SK-N-SH (cell line): ENCODE data around the gene COPE. TPM values are rescaled to one million over a fixed set of nuclear protein-coding genes. Genes with fewer than 3 reads are reported as not detected.

Experiments
- CTCF ChIA-PET: fragments of 300-600, 350-600 bp; formaldehyde crosslinking; extraction: SDS; loops from one replicate; lab custom pipeline; 2021; lab: Yijun Ruan, JAX
- POLR2A ChIA-PET: fragments of 350-600 bp; sonication (Branson Sonifier 250); formaldehyde crosslinking; extraction: SDS; loops from one replicate; lab custom pipeline; 2020; ENCODE audit warnings: antibody characterized with exemption, inconsistent platforms; lab: Yijun Ruan, JAX
- DNase-seq: peaks from one replicate; pipeline ENCODE4 v3.0.0; 2012
- H2AFZ ChIP-seq: fragments of 200-600 bp; sonication (generic); 2 replicates; pipeline ENCODE4 v1.8.1; 2016; ENCODE audit warnings: antibody characterized with exemption, mild to moderate bottlenecking, low read depth
- H3F3A ChIP-seq: fragments of 200-600 bp; sonication (generic); replicated peaks from 2 replicates; pipeline ENCODE3; 2016; ENCODE audit warnings: antibody characterized with exemption, mild to moderate bottlenecking; ENCODE audit not compliant: insufficient read depth
- H3K27ac ChIP-seq, 2 experiments: fragments of 200-500 bp in 1 of 2; fragments of 200-600 bp in 1 of 2; sonication (Bioruptor generic) in 1 of 2; sonication (generic), shearing (Covaris generic) in 1 of 2; 2 replicates each; pipeline versions ENCODE4 v1.5.1 to v1.6.1; 2014 to 2016; ENCODE audit warnings: low read depth in 2 of 2, inconsistent platforms in 1 of 2, low read length in 1 of 2, mild to moderate bottlenecking in 1 of 2, mixed read lengths in 1 of 2
- H3K27me3 ChIP-seq: fragments of 200-600 bp; sonication (generic), shearing (Covaris generic); 2 replicates; pipeline ENCODE4 v1.6.1; 2016; ENCODE audit warnings: mixed run types; ENCODE audit not compliant: insufficient read depth
- H3K36me3 ChIP-seq, 2 experiments: fragments of 200-500 bp in 1 of 2; fragments of 200-600 bp in 1 of 2; sonication (Bioruptor generic) in 1 of 2; sonication (generic) in 1 of 2; replicated peaks in 1 of 2; 2 replicates each; pipeline versions ENCODE3 to v1.5.1; 2014 to 2016; ENCODE audit warnings: low read length in 1 of 2, mild to moderate bottlenecking in 1 of 2; ENCODE audit not compliant: insufficient read depth in 2 of 2, control insufficient read depth in 1 of 2
- H3K4me1 ChIP-seq, 2 experiments: fragments of 200-500 bp in 1 of 2; fragments of 200-600 bp in 1 of 2; sonication (Bioruptor generic) in 1 of 2; sonication (generic), shearing (Covaris generic) in 1 of 2; 2 replicates each; pipeline versions ENCODE4 v1.5.1 to v1.6.1; 2014 to 2016; ENCODE audit warnings: low read depth in 1 of 2, low read length in 1 of 2, mixed run types in 1 of 2; ENCODE audit not compliant: insufficient read depth in 2 of 2, control insufficient read depth in 1 of 2
- H3K4me2 ChIP-seq: fragments of 200-600 bp; sonication (generic), shearing (Covaris generic); 2 replicates; pipeline ENCODE4 v1.6.1; 2017; ENCODE audit warnings: mixed run types
- H3K4me3 ChIP-seq, 2 experiments: fragments of 200-500 bp in 1 of 2; fragments of 200-600 bp in 1 of 2; sonication (Bioruptor generic) in 1 of 2; sonication (generic), shearing (Covaris generic) in 1 of 2; 2 replicates each; pipeline versions ENCODE4 v1.5.1 to v1.8.1; 2014 to 2016; ENCODE audit warnings: low read depth in 2 of 2, inconsistent platforms in 1 of 2, low read length in 1 of 2, mild to moderate bottlenecking in 1 of 2, mixed read lengths in 1 of 2, moderate library complexity in 1 of 2
- H3K79me2 ChIP-seq: fragments of 200-600 bp; sonication (generic); 2 replicates; pipeline ENCODE4 v1.8.1; 2017; ENCODE audit warnings: mild to moderate bottlenecking; ENCODE audit not compliant: insufficient read depth
- H3K9ac ChIP-seq: fragments of 200-600 bp; sonication (generic); 2 replicates; pipeline ENCODE4 v1.6.1; 2017; ENCODE audit warnings: mixed run types
- H3K9me2 ChIP-seq: fragments of 200-600 bp; sonication (generic); 2 replicates; pipeline ENCODE4 v1.6.1; 2017; ENCODE audit warnings: mixed run types
- H3K9me3 ChIP-seq: fragments of 200-600 bp; sonication (generic); 2 replicates; pipeline ENCODE4 v1.6.1; 2017; ENCODE audit warnings: mixed run types, mild to moderate bottlenecking, moderate library complexity
- H4K20me1 ChIP-seq: fragments of 200-600 bp; sonication (generic); 2 replicates; pipeline ENCODE4 v1.6.1; 2017; ENCODE audit warnings: mild to moderate bottlenecking, mixed run types; ENCODE audit not compliant: insufficient read depth
- CHD2 ChIP-seq: fragments of 150-350 bp; IDR thresholded peaks from 2 replicates; pipeline ENCODE4 v1.6.1; 2018; ENCODE audit warnings: low read length; ENCODE audit not compliant: partially characterized antibody
- CTCF ChIP-seq: fragments of 200-600 bp; sonication (generic); IDR thresholded peaks from 2 replicates; pipeline ENCODE4 v1.6.1; 2017; ENCODE audit warnings: antibody characterized with exemption, mild to moderate bottlenecking, moderate library complexity
- ELF1 ChIP-seq: IDR thresholded peaks from 2 replicates; pipeline ENCODE4 v1.4.0; 2012
- EP300 ChIP-seq, 2 experiments: IDR thresholded peaks; 2 replicates each; pipeline versions ENCODE4 v1.4.0 to v1.6.1; 2012; ENCODE audit warnings: borderline replicate concordance in 1 of 2, low read depth in 1 of 2, low read length in 1 of 2
- EZH2phosphoT487 ChIP-seq: fragments of 200-600 bp; sonication (generic); IDR thresholded peaks from 2 replicates; pipeline ENCODE4 v1.6.1; 2017; ENCODE audit warnings: low read depth, mixed run types, mild to moderate bottlenecking, antibody characterized with exemption, moderate library complexity, borderline replicate concordance
- FOSL2 ChIP-seq: IDR thresholded peaks from 2 replicates; pipeline ENCODE4 v1.4.0; 2012; ENCODE audit warnings: low read depth, mild to moderate bottlenecking, moderate library complexity, borderline replicate concordance
- GATA2 ChIP-seq: sonication (generic); formaldehyde crosslinking; IDR thresholded peaks from 2 replicates; pipeline ENCODE4 v1.5.0; 2020; ENCODE audit warnings: mild to moderate bottlenecking, missing genetic modification reagents
- MXI1 ChIP-seq: IDR thresholded peaks from 2 replicates; pipeline ENCODE4 v1.6.1; 2012; ENCODE audit warnings: mild to moderate bottlenecking, low read depth, low read length, improper control_type of control experiment
- NFIC ChIP-seq: IDR thresholded peaks from 2 replicates; pipeline ENCODE4 v1.4.0; 2012; ENCODE audit warnings: borderline replicate concordance
- RAD21 ChIP-seq: IDR thresholded peaks from 2 replicates; pipeline ENCODE4 v1.6.1; 2012; ENCODE audit warnings: mild to moderate bottlenecking, low read length
- RCOR1 ChIP-seq: fragments of 150-350 bp; IDR thresholded peaks from 2 replicates; pipeline ENCODE4 v1.6.1; 2017; ENCODE audit warnings: antibody characterized with exemption, low read length
- RFX5 ChIP-seq: IDR thresholded peaks from 2 replicates; pipeline ENCODE4 v1.6.1; 2012; ENCODE audit warnings: mild to moderate bottlenecking, improper control_type of control experiment, low read length
- RXRA ChIP-seq: IDR thresholded peaks from 2 replicates; pipeline ENCODE4 v1.4.0; 2012; ENCODE audit warnings: low read depth, mild to moderate bottlenecking, borderline replicate concordance
- SIN3A ChIP-seq: IDR thresholded peaks from 2 replicates; pipeline ENCODE4 v1.6.1; 2012; ENCODE audit warnings: low read depth, mild to moderate bottlenecking, low read length, moderate library complexity, borderline replicate concordance
- TCF12 ChIP-seq: IDR thresholded peaks from 2 replicates; pipeline ENCODE4 v1.4.0; 2012
- WGBS: methylation state at CpG from one replicate; pipeline ENCODE4 v1.1.6; 2017; ENCODE audit warnings: low lambda C conversion rate; 5-methylcytosine and 5-hydroxymethylcytosine counted together
- polyA plus RNA-seq, 3 experiments: library from polyadenylated mRNA; depleted of rRNA; stranded (reverse); fragments of >200 nt; gene quantifications; 2 replicates each; pipeline ENCODE4 v1.2.3, GENCODE V29; 2012
- TF ChIP-seq, protein P1 (sequence below): IDR thresholded peaks from 2 replicates; pipeline ENCODE4 v1.4.0; 2012; ENCODE audit warnings: low read depth, borderline replicate concordance
- TF ChIP-seq, protein P2 (sequence below): IDR thresholded peaks from 2 replicates; pipeline ENCODE4; 2012
- TF ChIP-seq, protein P3 (sequence below): IDR thresholded peaks from 2 replicates; pipeline ENCODE4 v1.4.0; 2012; ENCODE audit warnings: low read depth, borderline replicate concordance
- TF ChIP-seq, protein P4 (sequence below): IDR thresholded peaks from 2 replicates; pipeline ENCODE4 v1.4.0; 2012; ENCODE audit warnings: low read depth
- TF ChIP-seq, protein P5 (sequence below): IDR thresholded peaks from 2 replicates; pipeline ENCODE4 v1.6.1; 2012; ENCODE audit warnings: mild to moderate bottlenecking, low read depth, low read length, moderate library complexity

The COPE gene
- polyA plus RNA-seq, 1 of the 3 experiments (the other 2 are of a cell fraction), result 450 TPM

- TF ChIP-seq, protein P1, sequence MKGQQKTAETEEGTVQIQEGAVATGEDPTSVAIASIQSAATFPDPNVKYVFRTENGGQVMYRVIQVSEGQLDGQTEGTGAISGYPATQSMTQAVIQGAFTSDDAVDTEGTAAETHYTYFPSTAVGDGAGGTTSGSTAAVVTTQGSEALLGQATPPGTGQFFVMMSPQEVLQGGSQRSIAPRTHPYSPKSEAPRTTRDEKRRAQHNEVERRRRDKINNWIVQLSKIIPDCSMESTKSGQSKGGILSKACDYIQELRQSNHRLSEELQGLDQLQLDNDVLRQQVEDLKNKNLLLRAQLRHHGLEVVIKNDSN, result no peak
- TF ChIP-seq SIN3A, result no peak
Measured at GRCh38 chr19:18852648-18853047, 66.5 kb downstream of the COPE start (continued).

GRCh38 chr19:18851673-18852325 is 67.4 kb downstream of the COPE start:
- no peak for DNase-seq
- TF ChIP-seq, protein P2, sequence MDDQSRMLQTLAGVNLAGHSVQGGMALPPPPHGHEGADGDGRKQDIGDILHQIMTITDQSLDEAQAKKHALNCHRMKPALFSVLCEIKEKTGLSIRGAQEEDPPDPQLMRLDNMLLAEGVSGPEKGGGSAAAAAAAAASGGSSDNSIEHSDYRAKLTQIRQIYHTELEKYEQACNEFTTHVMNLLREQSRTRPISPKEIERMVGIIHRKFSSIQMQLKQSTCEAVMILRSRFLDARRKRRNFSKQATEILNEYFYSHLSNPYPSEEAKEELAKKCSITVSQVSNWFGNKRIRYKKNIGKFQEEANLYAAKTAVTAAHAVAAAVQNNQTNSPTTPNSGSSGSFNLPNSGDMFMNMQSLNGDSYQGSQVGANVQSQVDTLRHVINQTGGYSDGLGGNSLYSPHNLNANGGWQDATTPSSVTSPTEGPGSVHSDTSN, result no peak
- no peak for TF ChIP-seq TCF12
- TF ChIP-seq RXRA, result no peak
- TF ChIP-seq, protein P1, result no peak
- TF ChIP-seq MXI1, result no peak
- TF ChIP-seq RFX5, result no peak
- TF ChIP-seq RAD21, result no peak
- TF ChIP-seq RCOR1, result no peak
- TF ChIP-seq CHD2, result no peak
- no peak for TF ChIP-seq NFIC
- no peak for TF ChIP-seq CTCF
- no peak for TF ChIP-seq EP300 (IDR thresholded peaks at IDR 0.05; ENCODE audit: borderline replicate concordance in 1 of 2, low read depth in 1 of 2, low read length in 1 of 2)
- TF ChIP-seq, protein P3, sequence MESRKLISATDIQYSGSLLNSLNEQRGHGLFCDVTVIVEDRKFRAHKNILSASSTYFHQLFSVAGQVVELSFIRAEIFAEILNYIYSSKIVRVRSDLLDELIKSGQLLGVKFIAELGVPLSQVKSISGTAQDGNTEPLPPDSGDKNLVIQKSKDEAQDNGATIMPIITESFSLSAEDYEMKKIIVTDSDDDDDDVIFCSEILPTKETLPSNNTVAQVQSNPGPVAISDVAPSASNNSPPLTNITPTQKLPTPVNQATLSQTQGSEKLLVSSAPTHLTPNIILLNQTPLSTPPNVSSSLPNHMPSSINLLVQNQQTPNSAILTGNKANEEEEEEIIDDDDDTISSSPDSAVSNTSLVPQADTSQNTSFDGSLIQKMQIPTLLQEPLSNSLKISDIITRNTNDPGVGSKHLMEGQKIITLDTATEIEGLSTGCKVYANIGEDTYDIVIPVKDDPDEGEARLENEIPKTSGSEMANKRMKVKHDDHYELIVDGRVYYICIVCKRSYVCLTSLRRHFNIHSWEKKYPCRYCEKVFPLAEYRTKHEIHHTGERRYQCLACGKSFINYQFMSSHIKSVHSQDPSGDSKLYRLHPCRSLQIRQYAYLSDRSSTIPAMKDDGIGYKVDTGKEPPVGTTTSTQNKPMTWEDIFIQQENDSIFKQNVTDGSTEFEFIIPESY, result no peak
- TF ChIP-seq, protein P4, sequence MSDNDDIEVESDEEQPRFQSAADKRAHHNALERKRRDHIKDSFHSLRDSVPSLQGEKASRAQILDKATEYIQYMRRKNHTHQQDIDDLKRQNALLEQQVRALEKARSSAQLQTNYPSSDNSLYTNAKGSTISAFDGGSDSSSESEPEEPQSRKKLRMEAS, result no peak
- no peak for TF ChIP-seq FOSL2
- TF ChIP-seq GATA2 (CRISPR knock-in tag), result no peak
- TF ChIP-seq, protein P5, sequence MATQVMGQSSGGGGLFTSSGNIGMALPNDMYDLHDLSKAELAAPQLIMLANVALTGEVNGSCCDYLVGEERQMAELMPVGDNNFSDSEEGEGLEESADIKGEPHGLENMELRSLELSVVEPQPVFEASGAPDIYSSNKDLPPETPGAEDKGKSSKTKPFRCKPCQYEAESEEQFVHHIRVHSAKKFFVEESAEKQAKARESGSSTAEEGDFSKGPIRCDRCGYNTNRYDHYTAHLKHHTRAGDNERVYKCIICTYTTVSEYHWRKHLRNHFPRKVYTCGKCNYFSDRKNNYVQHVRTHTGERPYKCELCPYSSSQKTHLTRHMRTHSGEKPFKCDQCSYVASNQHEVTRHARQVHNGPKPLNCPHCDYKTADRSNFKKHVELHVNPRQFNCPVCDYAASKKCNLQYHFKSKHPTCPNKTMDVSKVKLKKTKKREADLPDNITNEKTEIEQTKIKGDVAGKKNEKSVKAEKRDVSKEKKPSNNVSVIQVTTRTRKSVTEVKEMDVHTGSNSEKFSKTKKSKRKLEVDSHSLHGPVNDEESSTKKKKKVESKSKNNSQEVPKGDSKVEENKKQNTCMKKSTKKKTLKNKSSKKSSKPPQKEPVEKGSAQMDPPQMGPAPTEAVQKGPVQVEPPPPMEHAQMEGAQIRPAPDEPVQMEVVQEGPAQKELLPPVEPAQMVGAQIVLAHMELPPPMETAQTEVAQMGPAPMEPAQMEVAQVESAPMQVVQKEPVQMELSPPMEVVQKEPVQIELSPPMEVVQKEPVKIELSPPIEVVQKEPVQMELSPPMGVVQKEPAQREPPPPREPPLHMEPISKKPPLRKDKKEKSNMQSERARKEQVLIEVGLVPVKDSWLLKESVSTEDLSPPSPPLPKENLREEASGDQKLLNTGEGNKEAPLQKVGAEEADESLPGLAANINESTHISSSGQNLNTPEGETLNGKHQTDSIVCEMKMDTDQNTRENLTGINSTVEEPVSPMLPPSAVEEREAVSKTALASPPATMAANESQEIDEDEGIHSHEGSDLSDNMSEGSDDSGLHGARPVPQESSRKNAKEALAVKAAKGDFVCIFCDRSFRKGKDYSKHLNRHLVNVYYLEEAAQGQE, result no peak
- no peak for TF ChIP-seq ELF1
- TF ChIP-seq EZH2phosphoT487, result no peak
- Histone ChIP-seq H3K36me3 (peaks cover 31 to 69% of the 10 kb centered on the region in 2 experiments), H3K79me2 (peaks cover 63% of the 10 kb centered on the region), H3K27ac (no peak overlapping the region; a peak in 1 of 4 replicates), H3K27me3 (no peaks in the 10 kb centered on the region), H3K4me1 (peaks cover 24 to 50% of the 10 kb centered on the region in 2 experiments), H4K20me1 (peaks cover 47% of the 10 kb centered on the region), H3K4me2 (no peak overlapping the region), H2AFZ (no peak overlapping the region), H3K4me3 (no peak overlapping the region), H3K9ac (no peak overlapping the region), H3K9me3 (no peaks in the 10 kb centered on the region), H3F3A (peaks cover 12% of the 10 kb centered on the region), H3K9me2 (no peaks in the 10 kb centered on the region)
- CTCF ChIA-PET, result interaction anchor here (1.5 to 16.0 kb wide), 5 partner anchors 11 to 401 kb away, joined by 4 to 234 read pairs (median 124); partner anchors contain the start of genes REX1BD and UPF1
- WGBS, result 100% methylated on average over 16 of the region's 31 CpGs
- POLR2A ChIA-PET, result interaction anchor here (1.3 kb wide), 1 partner anchor 68 kb away, joined by 4 read pairs; the partner anchor contains the start of genes COPE and DDX49
